ENCODE measurements around the gene VDR. TPM values are rescaled to one million over a fixed set of nuclear protein-coding genes. Genes with fewer than 3 reads are reported as not detected.

The VDR gene
- total RNA-seq, 1 donor from 2014 or later = not detected

GRCh38 chr12:47867495-47867941, 37.3 kb downstream of the VDR start:
- no peak overlapping the region for H3K4me3 Mint-ChIP-seq (ENCODE audit: unreplicated experiment)
- no peak overlapping the region for H3K27ac Mint-ChIP-seq (ENCODE audit: unreplicated experiment)
- no peak for DNase-seq
- TF ChIP-seq, protein P1, sequence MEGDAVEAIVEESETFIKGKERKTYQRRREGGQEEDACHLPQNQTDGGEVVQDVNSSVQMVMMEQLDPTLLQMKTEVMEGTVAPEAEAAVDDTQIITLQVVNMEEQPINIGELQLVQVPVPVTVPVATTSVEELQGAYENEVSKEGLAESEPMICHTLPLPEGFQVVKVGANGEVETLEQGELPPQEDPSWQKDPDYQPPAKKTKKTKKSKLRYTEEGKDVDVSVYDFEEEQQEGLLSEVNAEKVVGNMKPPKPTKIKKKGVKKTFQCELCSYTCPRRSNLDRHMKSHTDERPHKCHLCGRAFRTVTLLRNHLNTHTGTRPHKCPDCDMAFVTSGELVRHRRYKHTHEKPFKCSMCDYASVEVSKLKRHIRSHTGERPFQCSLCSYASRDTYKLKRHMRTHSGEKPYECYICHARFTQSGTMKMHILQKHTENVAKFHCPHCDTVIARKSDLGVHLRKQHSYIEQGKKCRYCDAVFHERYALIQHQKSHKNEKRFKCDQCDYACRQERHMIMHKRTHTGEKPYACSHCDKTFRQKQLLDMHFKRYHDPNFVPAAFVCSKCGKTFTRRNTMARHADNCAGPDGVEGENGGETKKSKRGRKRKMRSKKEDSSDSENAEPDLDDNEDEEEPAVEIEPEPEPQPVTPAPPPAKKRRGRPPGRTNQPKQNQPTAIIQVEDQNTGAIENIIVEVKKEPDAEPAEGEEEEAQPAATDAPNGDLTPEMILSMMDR (IDR thresholded peaks at IDR 0.05; ENCODE audit: partially characterized antibody, unreplicated experiment) = no peak
- H3K4me1 Mint-ChIP-seq (ENCODE audit: low read depth, unreplicated experiment) = no peaks in the 10 kb centered on the region
- H3K36me3 Mint-ChIP-seq (ENCODE audit: unreplicated experiment) = no peaks in the 10 kb centered on the region
- H3K9me3 Mint-ChIP-seq (ENCODE audit: unreplicated experiment) = peaks cover 4% of the 10 kb centered on the region
- H3K27me3 Mint-ChIP-seq (ENCODE audit: unreplicated experiment) = peaks cover 1% of the 10 kb centered on the region

- H3K36me3 Mint-ChIP-seq (ENCODE audit: unreplicated experiment) = no peaks in the 10 kb centered on the region
- no peak overlapping the region for H3K4me3 Mint-ChIP-seq (ENCODE audit: unreplicated experiment)
- no peak overlapping the region for H3K27ac Mint-ChIP-seq (ENCODE audit: unreplicated experiment)
- TF ChIP-seq, protein P1 (IDR thresholded peaks at IDR 0.05; ENCODE audit: partially characterized antibody, unreplicated experiment) = no peak
- H3K27me3 Mint-ChIP-seq (ENCODE audit: unreplicated experiment) = no peaks in the 10 kb centered on the region
- H3K4me1 Mint-ChIP-seq (ENCODE audit: low read depth, unreplicated experiment) = no peaks in the 10 kb centered on the region
- no peak for DNase-seq
- peaks cover 4% of the 10 kb centered on the region for H3K9me3 Mint-ChIP-seq (ENCODE audit: unreplicated experiment)
Measured at GRCh38 chr12:47864646-47865235, 40.1 kb downstream of the VDR start.

DNA sequence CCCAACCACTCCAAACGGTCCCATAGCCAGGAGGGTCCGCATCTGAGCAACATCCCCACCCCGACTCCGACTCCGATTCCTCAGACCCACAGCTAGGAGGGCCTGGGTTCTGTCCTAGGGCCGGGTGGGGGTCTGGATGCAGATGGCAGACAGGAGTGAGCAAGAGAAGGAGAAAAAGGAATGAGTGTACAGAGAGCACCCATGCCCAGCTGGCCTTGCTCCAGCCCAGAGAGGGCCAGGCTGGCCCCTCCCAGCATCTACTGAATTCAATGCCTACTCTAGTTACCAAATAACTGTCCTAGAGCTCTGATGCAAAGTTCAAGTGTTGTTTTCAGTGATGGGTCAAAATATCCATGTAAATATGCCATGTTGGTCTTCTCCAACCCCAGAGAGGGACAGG, 40.8 kb downstream of the VDR start:
- Mint-ChIP-seq H3K4me3 (ENCODE audit: unreplicated experiment) (no peak overlapping the region), H3K9me3 (ENCODE audit: unreplicated experiment) (peaks cover 4% of the 10 kb centered on the region), H3K27ac (ENCODE audit: unreplicated experiment) (no peak overlapping the region), H3K4me1 (ENCODE audit: low read depth, unreplicated experiment) (no peaks in the 10 kb centered on the region), H3K27me3 (ENCODE audit: unreplicated experiment) (no peaks in the 10 kb centered on the region), H3K36me3 (ENCODE audit: unreplicated experiment) (no peaks in the 10 kb centered on the region)
- DNase-seq = no peak
- TF ChIP-seq, protein P1 (IDR thresholded peaks at IDR 0.05; ENCODE audit: partially characterized antibody, unreplicated experiment) = no peak

DNA sequence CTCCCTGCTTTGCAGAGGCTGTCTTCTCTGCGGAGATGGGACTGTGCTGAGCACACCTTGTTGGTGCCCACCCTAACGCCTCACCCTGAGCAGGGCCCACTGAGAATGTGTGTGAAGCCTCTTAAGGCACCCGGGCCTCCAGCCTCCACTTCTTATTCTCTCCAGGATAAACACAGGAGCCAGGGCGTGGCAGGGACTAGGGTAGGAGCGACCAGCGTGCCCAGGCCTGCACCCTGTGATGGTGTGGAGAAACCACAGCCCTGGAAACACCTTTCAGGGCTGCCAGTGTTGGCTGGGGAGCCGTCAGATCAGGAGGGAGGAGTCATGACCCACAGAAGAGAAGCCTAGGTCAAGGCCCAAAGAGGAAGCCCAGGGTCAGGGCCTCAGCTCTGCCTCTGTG, 41.3 kb downstream of the VDR start:
- no peak for DNase-seq
- Mint-ChIP-seq H3K27ac (ENCODE audit: unreplicated experiment) (no peak overlapping the region), H3K4me1 (ENCODE audit: low read depth, unreplicated experiment) (no peaks in the 10 kb centered on the region), H3K27me3 (ENCODE audit: unreplicated experiment) (no peaks in the 10 kb centered on the region), H3K9me3 (ENCODE audit: unreplicated experiment) (peaks cover 4% of the 10 kb centered on the region), H3K36me3 (ENCODE audit: unreplicated experiment) (no peaks in the 10 kb centered on the region), H3K4me3 (ENCODE audit: unreplicated experiment) (no peak overlapping the region)
- TF ChIP-seq, protein P1 (IDR thresholded peaks at IDR 0.05; ENCODE audit: partially characterized antibody, unreplicated experiment) = no peak

- no peak overlapping the region for H3K27ac Mint-ChIP-seq (ENCODE audit: unreplicated experiment)
- no peaks in the 10 kb centered on the region for H3K36me3 Mint-ChIP-seq (ENCODE audit: unreplicated experiment)
- DNase-seq = no peak
- no peaks in the 10 kb centered on the region for H3K4me1 Mint-ChIP-seq (ENCODE audit: low read depth, unreplicated experiment)
- H3K9me3 Mint-ChIP-seq (ENCODE audit: unreplicated experiment) = peaks cover 4% of the 10 kb centered on the region
- no peaks in the 10 kb centered on the region for H3K27me3 Mint-ChIP-seq (ENCODE audit: unreplicated experiment)
- TF ChIP-seq, protein P1 (IDR thresholded peaks at IDR 0.05; ENCODE audit: partially characterized antibody, unreplicated experiment) = no peak
- no peak overlapping the region for H3K4me3 Mint-ChIP-seq (ENCODE audit: unreplicated experiment)
Measured at GRCh38 chr12:47862881-47863280, 41.9 kb downstream of the VDR start.
